Measurements from ENCODE around the gene KRT12. TPM values are rescaled to one million over a fixed set of nuclear protein-coding genes. Genes with fewer than 3 reads are reported as not detected.
"Not testable (repeated sequence)": the region's sequence is repeated elsewhere in the genome, so short reads cannot be mapped to it uniquely, and the experiment has no call there.

Gene KRT12
- total and polyA plus RNA-seq, 7 experiments from 2014 or later = not detected

GRCh38 chr17:40862985-40863733 lies 3.9 kb downstream of the KRT12 start:
- CTCF ChIA-PET = interaction anchor here (0.7 kb wide), 1 partner anchor 799 kb away, joined by 3 read pairs; no protein-coding TSS in a partner anchor
- no peak overlapping the region for H3K27ac ChIP-seq (ENCODE audit: low read depth, low read length)
- peaks cover 0 to 1% (median 0%) of the 10 kb centered on the region in 11 donors for H3K9me3 Mint-ChIP-seq
- peaks cover 0 to 25% (median 15%) of the 10 kb centered on the region in 5 donors for H3K27me3 Mint-ChIP-seq
- H3K4me1 Mint-ChIP-seq = no peaks in the 10 kb centered on the region
- H3K36me3 Mint-ChIP-seq = no peaks in the 10 kb centered on the region
- H3K4me3 Mint-ChIP-seq = no peak overlapping the region
- H3K4me1 ChIP-seq (ENCODE audit: control insufficient read depth in 2 of 2, insufficient read depth in 2 of 2, low read length in 2 of 2) = no peaks in the 10 kb centered on the region
- H3K36me3 ChIP-seq (ENCODE audit: control insufficient read depth in 2 of 3, insufficient read depth in 3 of 3, low read length in 3 of 3) = no peaks in the 10 kb centered on the region
- ATAC-seq (no peak), DNase-seq (no peak)
- H3K9me3 ChIP-seq (ENCODE audit: control insufficient read depth in 2 of 3, low read length in 3 of 3) = no peaks in the 10 kb centered on the region
- POLR2A ChIA-PET = interaction anchor here (0.5 kb wide), 1 partner anchor 841 kb away, joined by 3 read pairs; no protein-coding TSS in a partner anchor
- H3K27ac Mint-ChIP-seq = no peak overlapping the region
- no peaks in the 10 kb centered on the region for H3K27me3 ChIP-seq (ENCODE audit: control insufficient read depth in 2 of 2, insufficient read depth in 2 of 2, low read length in 2 of 2)
- no peak overlapping the region for H3K4me3 ChIP-seq (ENCODE audit: low read length)
- intact Hi-C loops (cut with micrococcal nuclease) = no loop called here

GRCh38 chr17:40859536-40859935 lies 7.5 kb downstream of the KRT12 start:
- Histone ChIP-seq H3K4me1 (ENCODE audit: control insufficient read depth in 2 of 2, insufficient read depth in 2 of 2, low read length in 2 of 2) (no peaks in the 10 kb centered on the region), H3K36me3 (ENCODE audit: control insufficient read depth in 2 of 3, insufficient read depth in 3 of 3, low read length in 3 of 3) (no peaks in the 10 kb centered on the region), H3K4me3 (ENCODE audit: low read length) (no peak overlapping the region), H3K27me3 (ENCODE audit: control insufficient read depth in 2 of 2, insufficient read depth in 2 of 2, low read length in 2 of 2) (no peaks in the 10 kb centered on the region), H3K9me3 (ENCODE audit: control insufficient read depth in 2 of 3, low read length in 3 of 3) (no peaks in the 10 kb centered on the region), H3K27ac (ENCODE audit: low read depth, low read length) (no peak overlapping the region)
- Mint-ChIP-seq H3K4me3 (no peak overlapping the region), H3K36me3 (no peaks in the 10 kb centered on the region), H3K4me1 (peaks cover 0 to 6% (median 0%) of the 10 kb centered on the region in 7 donors), H3K9me3 (peaks cover 0 to 1% (median 0%) of the 10 kb centered on the region in 11 donors), H3K27ac (no peak overlapping the region), H3K27me3 (peaks cover 0 to 18% (median 15%) of the 10 kb centered on the region in 5 donors)
- POLR2A ChIA-PET = no interaction called here
- intact Hi-C loops (cut with micrococcal nuclease) = loop anchor here in 1 of 2 donors (5.0 kb wide), 1 partner anchor 788 kb away; no protein-coding TSS in a partner anchor
- no peak for ATAC-seq
- DNase-seq = no peak
- CTCF ChIA-PET = interaction anchor here (0.6 to 8.7 kb wide), 4 partner anchors 15 to 805 kb away, joined by 4 to 88 read pairs (median 9); no protein-coding TSS in a partner anchor

- H3K4me1 ChIP-seq (ENCODE audit: control insufficient read depth in 2 of 2, insufficient read depth in 2 of 2, low read length in 2 of 2) = not testable (repeated sequence)
Measured at GRCh38 chr17:40858667-40859066, 8.4 kb downstream of the KRT12 start.

GRCh38 chr17:40857535-40857934 lies 9.5 kb downstream of the KRT12 start:
- no peak overlapping the region for H3K4me3 Mint-ChIP-seq
- H3K9me3 Mint-ChIP-seq = peaks cover 0 to 1% (median 0%) of the 10 kb centered on the region in 11 donors
- Histone ChIP-seq H3K27me3 (ENCODE audit: control insufficient read depth in 2 of 2, insufficient read depth in 2 of 2, low read length in 2 of 2) (no peaks in the 10 kb centered on the region), H3K4me1 (ENCODE audit: control insufficient read depth in 2 of 2, insufficient read depth in 2 of 2, low read length in 2 of 2) (no peaks in the 10 kb centered on the region), H3K4me3 (ENCODE audit: low read length) (no peak overlapping the region), H3K9me3 (ENCODE audit: control insufficient read depth in 2 of 3, low read length in 3 of 3) (no peaks in the 10 kb centered on the region), H3K27ac (ENCODE audit: low read depth, low read length) (no peak overlapping the region), H3K36me3 (ENCODE audit: control insufficient read depth in 2 of 3, insufficient read depth in 3 of 3, low read length in 3 of 3) (no peaks in the 10 kb centered on the region)
- POLR2A ChIA-PET = interaction anchor here (0.6 to 1.8 kb wide), 4 partner anchors 476 to 832 kb away, joined by 3 to 5 read pairs (median 4); partner anchors contain the start of gene EIF1
- H3K36me3 Mint-ChIP-seq = no peaks in the 10 kb centered on the region
- H3K4me1 Mint-ChIP-seq = peaks cover 0 to 6% (median 0%) of the 10 kb centered on the region in 7 donors
- DNase-seq = no peak
- H3K27me3 Mint-ChIP-seq = peaks cover 11 to 30% (median 23%) of the 10 kb centered on the region in 5 donors
- no peak for ATAC-seq
- intact Hi-C loops (cut with micrococcal nuclease) = loop anchor here (1.0 to 5.0 kb wide), 11 partner anchors 52 to 839 kb away; no protein-coding TSS in a partner anchor
- CTCF ChIA-PET = interaction anchor here (0.9 to 8.7 kb wide), 6 partner anchors 14 to 807 kb away, joined by 3 to 88 read pairs (median 9); no protein-coding TSS in a partner anchor
- no peak overlapping the region for H3K27ac Mint-ChIP-seq

More at GRCh38 chr17:40858667-40859066, 8.4 kb downstream of the KRT12 start:
- H3K27me3 ChIP-seq (ENCODE audit: control insufficient read depth in 2 of 2, insufficient read depth in 2 of 2, low read length in 2 of 2); H3K36me3 ChIP-seq (ENCODE audit: control insufficient read depth in 2 of 3, insufficient read depth in 3 of 3, low read length in 3 of 3); H3K9me3 Mint-ChIP-seq; H3K4me3 ChIP-seq (ENCODE audit: low read length); DNase-seq; ATAC-seq; H3K36me3 Mint-ChIP-seq; H3K27ac ChIP-seq (ENCODE audit: low read depth, low read length); POLR2A ChIA-PET; H3K4me3 Mint-ChIP-seq; H3K9me3 ChIP-seq (ENCODE audit: control insufficient read depth in 2 of 3, low read length in 3 of 3); H3K4me1 Mint-ChIP-seq: not testable (repeated sequence)
- Mint-ChIP-seq H3K27ac (peak overlapping the region in 1 of 9 donors; percentile 10), H3K27me3 (peaks cover 6 to 23% (median 17%) of the 10 kb centered on the region in 5 donors)
- intact Hi-C loops (cut with micrococcal nuclease) = loop anchor here in 1 of 2 donors (5.0 kb wide), 1 partner anchor 789 kb away; no protein-coding TSS in a partner anchor
- CTCF ChIA-PET = interaction anchor here (0.6 to 8.7 kb wide), 4 partner anchors 14 to 806 kb away, joined by 3 to 88 read pairs (median 6); no protein-coding TSS in a partner anchor

GRCh38 chr17:40854175-40854814 lies 12.7 kb downstream of the KRT12 start:
- no peaks in the 10 kb centered on the region for H3K27me3 ChIP-seq (ENCODE audit: control insufficient read depth in 2 of 2, insufficient read depth in 2 of 2, low read length in 2 of 2)
- ATAC-seq (no peak), DNase-seq (no peak)
- ChIA-PET POLR2A (interaction anchor here (0.6 kb wide), 1 partner anchor 10 kb away, joined by 3 read pairs; no protein-coding TSS in a partner anchor), CTCF (interaction anchor here (8.7 kb wide), 1 partner anchor 811 kb away, joined by 88 read pairs; no protein-coding TSS in a partner anchor)
- no peak overlapping the region for H3K27ac Mint-ChIP-seq
- H3K27ac ChIP-seq (ENCODE audit: low read depth, low read length) = no peak overlapping the region
- peaks cover 19 to 53% (median 27%) of the 10 kb centered on the region in 5 donors for H3K27me3 Mint-ChIP-seq
- intact Hi-C loops (cut with micrococcal nuclease) = no loop called here
- peaks cover 0 to 6% (median 0%) of the 10 kb centered on the region in 7 donors for H3K4me1 Mint-ChIP-seq
- no peaks in the 10 kb centered on the region for H3K9me3 ChIP-seq (ENCODE audit: control insufficient read depth in 2 of 3, low read length in 3 of 3)
- H3K36me3 Mint-ChIP-seq = no peaks in the 10 kb centered on the region
- H3K36me3 ChIP-seq (ENCODE audit: control insufficient read depth in 2 of 3, insufficient read depth in 3 of 3, low read length in 3 of 3) = no peaks in the 10 kb centered on the region
- no peaks in the 10 kb centered on the region for H3K9me3 Mint-ChIP-seq
- H3K4me3 Mint-ChIP-seq = no peak overlapping the region
- H3K4me3 ChIP-seq (ENCODE audit: low read length) = no peak overlapping the region
- no peaks in the 10 kb centered on the region for H3K4me1 ChIP-seq (ENCODE audit: control insufficient read depth in 2 of 2, insufficient read depth in 2 of 2, low read length in 2 of 2)

- CTCF ChIA-PET = interaction anchor here (0.6 kb wide), 1 partner anchor 582 kb away, joined by 4 read pairs; no protein-coding TSS in a partner anchor
- no peaks in the 10 kb centered on the region for H3K4me1 ChIP-seq (ENCODE audit: control insufficient read depth in 2 of 2, insufficient read depth in 2 of 2, low read length in 2 of 2)
- H3K36me3 Mint-ChIP-seq = no peaks in the 10 kb centered on the region
Measured at GRCh38 chr17:40852364-40852763, 14.7 kb downstream of the KRT12 start.

More at GRCh38 chr17:40852364-40852763, 14.7 kb downstream of the KRT12 start:
- Histone ChIP-seq H3K9me3 (ENCODE audit: control insufficient read depth in 2 of 3, low read length in 3 of 3) (no peaks in the 10 kb centered on the region), H3K4me3 (ENCODE audit: low read length) (no peak overlapping the region), H3K27ac (ENCODE audit: low read depth, low read length) (no peak overlapping the region), H3K27me3 (ENCODE audit: control insufficient read depth in 2 of 2, insufficient read depth in 2 of 2, low read length in 2 of 2) (no peaks in the 10 kb centered on the region), H3K36me3 (ENCODE audit: control insufficient read depth in 2 of 3, insufficient read depth in 3 of 3, low read length in 3 of 3) (no peaks in the 10 kb centered on the region)
- H3K27me3 Mint-ChIP-seq = peaks cover 19 to 57% (median 34%) of the 10 kb centered on the region in 5 donors
- DNase-seq = no peak
- no peak overlapping the region for H3K4me3 Mint-ChIP-seq
- no peak for ATAC-seq
- no peaks in the 10 kb centered on the region for H3K9me3 Mint-ChIP-seq
- H3K27ac Mint-ChIP-seq = no peak overlapping the region
- H3K4me1 Mint-ChIP-seq = peaks cover 0 to 4% (median 0%) of the 10 kb centered on the region in 7 donors
- POLR2A ChIA-PET = no interaction called here
- intact Hi-C loops (cut with micrococcal nuclease) = no loop called here

Data from naive thymus-derived CD4-positive, alpha-beta T cell (primary cell).